Nephron progenitor cell (in vitro differentiated cells): ENCODE data around the gene IL2RG.

Experiments
- DNase-seq: peaks from one replicate; pipeline ENCODE4 v3.0.0; 2021
- H3K27ac Mint-ChIP-seq: 2 replicates; pipeline ENCODE4 v1.8.0; 2021; ENCODE audit warnings: mild to moderate bottlenecking, moderate library complexity, mixed read lengths
- H3K27me3 Mint-ChIP-seq: 2 replicates; pipeline ENCODE4 v1.8.0; 2021; ENCODE audit warnings: mild to moderate bottlenecking, low read depth, mixed read lengths; ENCODE audit not compliant: poor library complexity
- H3K36me3 Mint-ChIP-seq: 2 replicates; pipeline ENCODE4 v1.8.0; 2021; ENCODE audit warnings: low read depth, mixed read lengths
- H3K4me1 Mint-ChIP-seq: 2 replicates; pipeline ENCODE4 v1.8.0; 2021; ENCODE audit warnings: mixed read lengths
- H3K4me3 Mint-ChIP-seq: 2 replicates; pipeline ENCODE4 v1.8.0; 2021; ENCODE audit warnings: mild to moderate bottlenecking, moderate library complexity, mixed read lengths
- H3K9me3 Mint-ChIP-seq: 2 replicates; pipeline ENCODE4 v1.8.0; 2021; ENCODE audit warnings: mild to moderate bottlenecking, moderate library complexity, mixed read lengths
- TF ChIP-seq, protein P1 (sequence below): fragments of 200-600 bp; sonication (generic); IDR thresholded peaks from 2 replicates; pipeline ENCODE4 v1.5.0; 2021; ENCODE audit warnings: antibody characterized with exemption

Gene IL2RG

GRCh38 chrX:71098951-71099506 lies 12.3 kb downstream of the IL2RG start:
- Mint-ChIP-seq H3K4me1 (peaks cover 74% of the 10 kb centered on the region), H3K36me3 (no peaks in the 10 kb centered on the region), H3K4me3 (no peak overlapping the region), H3K27ac (no peak overlapping the region), H3K9me3 (peaks cover 47% of the 10 kb centered on the region), H3K27me3 (peaks cover 12% of the 10 kb centered on the region)
- TF ChIP-seq, protein P1, sequence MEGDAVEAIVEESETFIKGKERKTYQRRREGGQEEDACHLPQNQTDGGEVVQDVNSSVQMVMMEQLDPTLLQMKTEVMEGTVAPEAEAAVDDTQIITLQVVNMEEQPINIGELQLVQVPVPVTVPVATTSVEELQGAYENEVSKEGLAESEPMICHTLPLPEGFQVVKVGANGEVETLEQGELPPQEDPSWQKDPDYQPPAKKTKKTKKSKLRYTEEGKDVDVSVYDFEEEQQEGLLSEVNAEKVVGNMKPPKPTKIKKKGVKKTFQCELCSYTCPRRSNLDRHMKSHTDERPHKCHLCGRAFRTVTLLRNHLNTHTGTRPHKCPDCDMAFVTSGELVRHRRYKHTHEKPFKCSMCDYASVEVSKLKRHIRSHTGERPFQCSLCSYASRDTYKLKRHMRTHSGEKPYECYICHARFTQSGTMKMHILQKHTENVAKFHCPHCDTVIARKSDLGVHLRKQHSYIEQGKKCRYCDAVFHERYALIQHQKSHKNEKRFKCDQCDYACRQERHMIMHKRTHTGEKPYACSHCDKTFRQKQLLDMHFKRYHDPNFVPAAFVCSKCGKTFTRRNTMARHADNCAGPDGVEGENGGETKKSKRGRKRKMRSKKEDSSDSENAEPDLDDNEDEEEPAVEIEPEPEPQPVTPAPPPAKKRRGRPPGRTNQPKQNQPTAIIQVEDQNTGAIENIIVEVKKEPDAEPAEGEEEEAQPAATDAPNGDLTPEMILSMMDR, result no peak
- DNase-seq, result no peak

GRCh38 chrX:71098302-71098701 lies 13.1 kb downstream of the IL2RG start:
- H3K27ac Mint-ChIP-seq, result no peak overlapping the region
- H3K9me3 Mint-ChIP-seq, result peaks cover 51% of the 10 kb centered on the region
- TF ChIP-seq, protein P1, result no peak
- DNase-seq, result peak; percentile 51
- H3K36me3 Mint-ChIP-seq, result no peaks in the 10 kb centered on the region
- peak overlapping the region; percentile 34 for H3K4me3 Mint-ChIP-seq
- peaks cover 68% of the 10 kb centered on the region for H3K4me1 Mint-ChIP-seq
- peaks cover 15% of the 10 kb centered on the region for H3K27me3 Mint-ChIP-seq

GRCh38 chrX:71096760-71097032 lies 14.7 kb downstream of the IL2RG start:
- Mint-ChIP-seq H3K27ac (no peak overlapping the region), H3K9me3 (peaks cover 55% of the 10 kb centered on the region), H3K27me3 (peaks cover 18% of the 10 kb centered on the region), H3K4me3 (peak overlapping the region; percentile 96), H3K36me3 (no peaks in the 10 kb centered on the region), H3K4me1 (peaks cover 54% of the 10 kb centered on the region)
- DNase-seq, result no peak
- TF ChIP-seq, protein P1, result no peak

DNA sequence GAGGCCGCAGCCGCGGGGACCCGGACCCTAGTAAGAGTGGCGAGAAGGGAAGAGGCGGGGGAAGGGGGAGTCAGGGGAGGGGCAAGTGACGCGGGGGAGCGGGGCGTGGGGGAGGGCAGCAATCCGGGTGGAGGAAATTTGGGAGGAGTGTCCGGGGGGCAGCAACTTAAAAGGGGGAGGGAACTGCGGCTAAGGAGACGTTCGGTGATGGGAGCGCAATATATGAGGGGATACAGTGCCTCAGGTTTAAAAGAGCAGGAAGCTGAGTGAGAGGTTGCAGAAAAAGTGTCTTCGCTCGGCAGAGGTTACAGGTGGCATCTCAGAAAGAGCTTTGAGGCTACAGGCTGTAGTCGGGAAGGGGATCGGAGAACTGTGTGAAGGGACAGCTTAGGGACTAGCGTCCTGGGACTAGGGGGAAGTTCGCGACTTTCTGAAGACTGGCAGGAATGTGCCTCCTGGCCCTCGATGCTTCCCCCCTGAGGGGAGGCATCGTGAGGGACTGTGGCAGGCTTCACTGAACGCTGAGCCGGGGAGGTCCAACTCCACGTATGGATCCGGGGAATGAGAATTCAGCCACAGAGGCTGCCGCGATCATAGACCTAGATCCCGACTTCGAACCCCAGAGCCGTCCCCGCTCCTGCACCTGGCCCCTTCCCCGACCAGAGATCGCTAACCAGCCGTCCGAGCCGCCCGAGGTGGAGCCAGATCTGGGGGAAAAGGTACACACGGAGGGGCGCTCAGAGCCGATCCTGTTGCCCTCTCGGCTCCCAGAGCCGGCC lies 15.2 kb downstream of the IL2RG start:
- Mint-ChIP-seq H3K4me3 (peak overlapping the region; percentile 96), H3K27me3 (peaks cover 18% of the 10 kb centered on the region), H3K9me3 (peaks cover 55% of the 10 kb centered on the region), H3K27ac (no peak overlapping the region), H3K4me1 (peaks cover 49% of the 10 kb centered on the region), H3K36me3 (no peaks in the 10 kb centered on the region)
- DNase-seq, result peak; percentile 22
- TF ChIP-seq, protein P1, result no peak

GRCh38 chrX:71095555-71095980 lies 15.8 kb downstream of the IL2RG start, which contains the start of gene FOXO4:
Gene FOXO4 (plus strand): TSS chrX:71095851. CDS start chrX:71096529, 678 bp downstream.
- DNase-seq, result peak; percentile 85
- H3K27ac Mint-ChIP-seq, result no peak within 1 kb of the TSS
- H3K4me3 Mint-ChIP-seq, result peak within 1 kb of the TSS; percentile 96
- H3K4me1 Mint-ChIP-seq, result peaks cover 43% of the 10 kb centered on the region
- H3K9me3 Mint-ChIP-seq, result peaks cover 54% of the 10 kb centered on the region
- TF ChIP-seq, protein P1, result no peak
- H3K27me3 Mint-ChIP-seq, result peaks cover 18% of the 10 kb centered on the region
- no peaks in the 10 kb centered on the region for H3K36me3 Mint-ChIP-seq

DNA sequence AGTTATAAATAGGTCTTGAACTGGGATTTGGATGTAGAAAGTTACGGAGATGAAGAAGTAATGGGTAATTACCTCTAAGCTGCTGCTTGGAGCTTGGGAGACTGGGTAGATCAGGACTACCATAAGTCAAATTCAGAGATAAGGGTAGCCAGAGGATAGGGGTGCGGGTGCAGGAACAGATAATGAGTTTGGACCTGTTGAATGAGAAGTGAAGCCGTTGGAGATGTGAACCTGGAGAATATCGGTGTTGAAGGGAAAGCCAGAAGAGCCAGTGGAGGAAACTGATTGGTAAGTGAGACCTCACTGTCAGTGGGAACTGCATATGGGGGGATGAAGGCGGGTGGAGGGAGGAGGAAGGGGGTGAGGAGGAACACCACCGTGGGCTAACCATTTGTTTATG lies 16.3 kb downstream of the IL2RG start:
- Mint-ChIP-seq H3K4me1 (peaks cover 38% of the 10 kb centered on the region), H3K27me3 (peaks cover 18% of the 10 kb centered on the region), H3K27ac (no peak overlapping the region), H3K36me3 (no peaks in the 10 kb centered on the region), H3K9me3 (peaks cover 54% of the 10 kb centered on the region), H3K4me3 (peak overlapping the region; percentile 96)
- TF ChIP-seq, protein P1, result no peak
- no peak for DNase-seq
